ENCODE results near the gene UBE2R2.

DNA sequence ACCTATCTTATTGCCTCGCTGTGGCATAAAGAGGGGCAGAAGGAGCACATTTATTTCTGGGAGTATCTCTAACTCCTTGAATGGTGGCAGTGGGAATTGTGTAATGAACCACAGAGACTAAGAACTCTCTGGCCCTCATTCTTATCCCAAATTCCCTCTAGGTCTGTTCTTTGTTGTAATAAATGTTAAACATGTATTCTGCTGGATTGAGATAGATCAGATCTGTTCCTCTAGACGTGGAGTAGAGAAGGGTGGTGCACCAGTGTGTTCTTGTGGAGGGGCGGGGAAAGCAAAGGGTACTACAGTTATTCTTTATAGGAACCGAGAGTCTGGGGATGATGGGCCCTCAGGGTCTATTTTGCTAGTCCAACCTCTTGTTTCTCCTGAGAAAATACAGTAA is 90.4 kb downstream of the UBE2R2 start:
- TF ChIP-seq, protein P1, sequence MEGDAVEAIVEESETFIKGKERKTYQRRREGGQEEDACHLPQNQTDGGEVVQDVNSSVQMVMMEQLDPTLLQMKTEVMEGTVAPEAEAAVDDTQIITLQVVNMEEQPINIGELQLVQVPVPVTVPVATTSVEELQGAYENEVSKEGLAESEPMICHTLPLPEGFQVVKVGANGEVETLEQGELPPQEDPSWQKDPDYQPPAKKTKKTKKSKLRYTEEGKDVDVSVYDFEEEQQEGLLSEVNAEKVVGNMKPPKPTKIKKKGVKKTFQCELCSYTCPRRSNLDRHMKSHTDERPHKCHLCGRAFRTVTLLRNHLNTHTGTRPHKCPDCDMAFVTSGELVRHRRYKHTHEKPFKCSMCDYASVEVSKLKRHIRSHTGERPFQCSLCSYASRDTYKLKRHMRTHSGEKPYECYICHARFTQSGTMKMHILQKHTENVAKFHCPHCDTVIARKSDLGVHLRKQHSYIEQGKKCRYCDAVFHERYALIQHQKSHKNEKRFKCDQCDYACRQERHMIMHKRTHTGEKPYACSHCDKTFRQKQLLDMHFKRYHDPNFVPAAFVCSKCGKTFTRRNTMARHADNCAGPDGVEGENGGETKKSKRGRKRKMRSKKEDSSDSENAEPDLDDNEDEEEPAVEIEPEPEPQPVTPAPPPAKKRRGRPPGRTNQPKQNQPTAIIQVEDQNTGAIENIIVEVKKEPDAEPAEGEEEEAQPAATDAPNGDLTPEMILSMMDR (IDR thresholded peaks at IDR 0.05; ENCODE audit: low read depth, low read length), result no peak
- TF ChIP-seq POLR2A (IDR thresholded peaks at IDR 0.05; ENCODE audit: extremely low read depth, insufficient read length), result no peak
